Measurements from ENCODE around the gene FREM2. TPM values are rescaled to one million over a fixed set of nuclear protein-coding genes. Genes with fewer than 3 reads are reported as not detected.

FREM2 gene
- total and polyA plus RNA-seq, 2 experiments from 2014 or later: 6.1 to 51.4 TPM

DNA sequence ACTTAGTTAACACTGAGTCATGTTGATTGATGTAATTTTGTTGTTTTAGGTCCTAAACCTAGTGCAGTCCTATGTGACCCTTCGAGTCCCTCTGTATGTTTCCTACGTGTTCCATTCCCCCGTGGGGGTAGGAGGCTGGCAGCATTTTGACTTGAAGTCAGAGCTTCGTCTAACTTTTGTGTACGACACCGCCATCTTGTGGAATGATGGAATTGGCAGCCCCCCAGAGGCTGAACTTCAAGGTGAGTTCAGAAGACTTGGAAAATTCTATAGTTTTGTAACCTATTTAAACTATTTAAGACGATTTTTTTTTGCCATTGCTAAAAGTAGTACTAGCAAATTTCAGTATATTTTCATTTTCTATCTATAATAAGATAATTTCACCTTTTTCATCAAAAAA, 185.8 kb downstream of the FREM2 start:
- Histone ChIP-seq H3K4me1 (ENCODE audit: low read depth) (peaks cover 14% of the 10 kb centered on the region), H3K27ac (no peak overlapping the region), H3K9me3 (ENCODE audit: low read depth) (no peaks in the 10 kb centered on the region), H3K27me3 (no peaks in the 10 kb centered on the region), H3K4me3 (no peak overlapping the region), H3K36me3 (no peaks in the 10 kb centered on the region)
- TF ChIP-seq, protein P1, sequence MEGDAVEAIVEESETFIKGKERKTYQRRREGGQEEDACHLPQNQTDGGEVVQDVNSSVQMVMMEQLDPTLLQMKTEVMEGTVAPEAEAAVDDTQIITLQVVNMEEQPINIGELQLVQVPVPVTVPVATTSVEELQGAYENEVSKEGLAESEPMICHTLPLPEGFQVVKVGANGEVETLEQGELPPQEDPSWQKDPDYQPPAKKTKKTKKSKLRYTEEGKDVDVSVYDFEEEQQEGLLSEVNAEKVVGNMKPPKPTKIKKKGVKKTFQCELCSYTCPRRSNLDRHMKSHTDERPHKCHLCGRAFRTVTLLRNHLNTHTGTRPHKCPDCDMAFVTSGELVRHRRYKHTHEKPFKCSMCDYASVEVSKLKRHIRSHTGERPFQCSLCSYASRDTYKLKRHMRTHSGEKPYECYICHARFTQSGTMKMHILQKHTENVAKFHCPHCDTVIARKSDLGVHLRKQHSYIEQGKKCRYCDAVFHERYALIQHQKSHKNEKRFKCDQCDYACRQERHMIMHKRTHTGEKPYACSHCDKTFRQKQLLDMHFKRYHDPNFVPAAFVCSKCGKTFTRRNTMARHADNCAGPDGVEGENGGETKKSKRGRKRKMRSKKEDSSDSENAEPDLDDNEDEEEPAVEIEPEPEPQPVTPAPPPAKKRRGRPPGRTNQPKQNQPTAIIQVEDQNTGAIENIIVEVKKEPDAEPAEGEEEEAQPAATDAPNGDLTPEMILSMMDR (IDR thresholded peaks at IDR 0.05; ENCODE audit: low read depth, low read length): peak; percentile 67
- DNase-seq (ENCODE audit: low read depth in 1 of 2, low spot score in 1 of 2): peak; percentile 57 to 74

DNA sequence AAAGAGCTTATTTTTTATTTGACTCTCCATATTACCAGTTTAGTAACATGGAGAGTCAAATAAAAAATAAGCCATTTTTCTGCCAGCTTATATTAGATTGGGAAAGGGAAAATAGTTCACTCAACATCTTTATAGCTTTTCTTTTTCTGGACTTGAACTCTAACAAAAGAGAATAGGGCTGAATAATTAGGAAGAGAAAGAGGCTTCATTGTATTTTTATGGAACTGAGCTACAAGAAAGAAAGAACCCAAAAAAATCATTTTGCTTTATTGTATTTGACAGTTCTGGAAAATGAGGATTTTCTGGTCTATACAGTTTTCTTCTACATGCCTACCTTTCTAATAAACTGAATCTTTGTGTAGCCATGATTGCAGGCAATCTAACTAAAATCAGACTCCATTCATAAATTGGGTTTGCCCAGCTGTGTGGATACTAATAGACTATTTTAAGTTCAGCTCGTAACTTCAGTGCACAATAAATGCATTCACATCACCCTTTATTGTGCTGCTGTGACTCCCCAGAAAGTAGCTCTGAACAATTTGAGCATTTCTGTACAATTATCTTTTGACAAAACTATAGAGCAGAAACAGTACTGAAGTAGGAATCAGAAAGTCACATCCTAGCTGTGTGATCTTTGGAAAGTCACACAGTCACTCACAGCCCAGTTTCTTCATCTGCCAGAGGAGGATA, 188.5 kb downstream of the FREM2 start:
- Histone ChIP-seq H3K36me3 (no peaks in the 10 kb centered on the region), H3K4me3 (no peak overlapping the region), H3K27ac (no peak overlapping the region), H3K9me3 (ENCODE audit: low read depth) (no peaks in the 10 kb centered on the region), H3K27me3 (no peaks in the 10 kb centered on the region), H3K4me1 (ENCODE audit: low read depth) (peaks cover 14% of the 10 kb centered on the region)
- no peak for DNase-seq (ENCODE audit: low read depth in 1 of 2, low spot score in 1 of 2)
- TF ChIP-seq, protein P1 (IDR thresholded peaks at IDR 0.05; ENCODE audit: low read depth, low read length): no peak

DNA sequence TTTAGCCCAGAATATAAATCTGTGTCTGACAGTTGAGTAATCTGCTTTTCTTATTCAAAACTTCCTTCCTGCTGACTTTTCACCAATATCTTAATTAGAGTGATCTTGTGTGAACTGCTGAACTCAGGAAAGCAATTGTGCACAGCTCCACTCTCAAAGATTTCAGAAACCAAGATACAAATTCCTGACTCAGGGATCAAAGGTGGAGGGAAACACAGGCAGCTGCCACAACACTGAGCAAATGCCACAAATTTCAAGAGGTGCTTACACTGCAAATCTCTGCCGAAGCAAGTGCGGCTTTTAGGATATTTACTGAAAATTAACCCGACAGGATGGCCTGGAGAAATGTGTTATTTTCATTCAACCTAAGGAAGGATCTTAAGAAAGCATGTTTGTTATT, 192.4 kb downstream of the FREM2 start:
- Histone ChIP-seq H3K36me3 (no peaks in the 10 kb centered on the region), H3K4me1 (ENCODE audit: low read depth) (peaks cover 5% of the 10 kb centered on the region), H3K4me3 (no peak overlapping the region), H3K27me3 (no peaks in the 10 kb centered on the region), H3K9me3 (ENCODE audit: low read depth) (no peaks in the 10 kb centered on the region), H3K27ac (no peak overlapping the region)
- TF ChIP-seq, protein P1 (IDR thresholded peaks at IDR 0.05; ENCODE audit: low read depth, low read length): no peak
- DNase-seq (ENCODE audit: low read depth in 1 of 2, low spot score in 1 of 2): peak in 1 of 2 donors; percentile 2

DNA sequence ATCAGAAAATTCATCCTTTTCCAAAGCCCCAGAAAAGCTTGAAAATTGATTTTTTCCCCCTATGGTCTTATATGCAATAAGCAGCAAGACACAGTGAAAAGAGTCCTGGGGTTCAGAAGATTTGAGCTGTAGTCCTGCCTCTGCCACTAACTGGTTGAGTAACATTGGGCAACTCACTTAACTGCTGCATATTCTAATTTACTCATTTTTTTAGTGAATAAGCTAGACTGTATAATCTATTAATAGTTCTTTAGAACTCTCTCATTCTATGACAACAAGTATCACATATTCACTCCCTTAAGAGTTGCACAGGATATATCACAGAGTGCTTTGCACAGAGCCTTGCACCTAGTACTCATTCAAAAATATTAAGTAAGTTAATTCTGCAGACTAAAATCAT, 192.9 kb downstream of the FREM2 start:
- Histone ChIP-seq H3K9me3 (ENCODE audit: low read depth) (no peaks in the 10 kb centered on the region), H3K36me3 (no peaks in the 10 kb centered on the region), H3K4me3 (no peak overlapping the region), H3K4me1 (ENCODE audit: low read depth) (peaks cover 5% of the 10 kb centered on the region), H3K27ac (no peak overlapping the region), H3K27me3 (no peaks in the 10 kb centered on the region)
- no peak for DNase-seq (ENCODE audit: low read depth in 1 of 2, low spot score in 1 of 2)
- TF ChIP-seq, protein P1 (IDR thresholded peaks at IDR 0.05; ENCODE audit: low read depth, low read length): no peak

DNA sequence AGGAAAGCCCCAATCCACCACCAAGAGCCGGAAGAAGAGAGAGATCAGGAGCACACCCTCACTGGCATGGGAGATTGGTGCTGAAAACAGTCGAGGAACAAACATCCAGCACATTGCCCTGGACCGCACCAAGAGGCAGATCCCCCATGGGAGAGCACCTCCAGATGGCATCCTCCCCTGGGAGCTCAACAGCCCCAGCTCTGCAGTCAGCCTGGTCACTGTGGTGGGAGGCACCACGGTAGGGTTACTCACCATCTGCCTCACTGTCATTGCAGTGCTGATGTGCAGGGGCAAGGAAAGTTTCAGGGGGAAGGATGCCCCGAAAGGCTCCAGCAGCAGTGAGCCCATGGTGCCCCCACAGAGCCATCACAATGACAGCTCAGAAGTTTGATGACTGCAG, 193.5 kb downstream of the FREM2 start:
- Histone ChIP-seq H3K4me1 (ENCODE audit: low read depth) (peaks cover 5% of the 10 kb centered on the region), H3K4me3 (no peak overlapping the region), H3K36me3 (no peaks in the 10 kb centered on the region), H3K27ac (no peak overlapping the region), H3K27me3 (no peaks in the 10 kb centered on the region), H3K9me3 (ENCODE audit: low read depth) (no peaks in the 10 kb centered on the region)
- DNase-seq (ENCODE audit: low read depth in 1 of 2, low spot score in 1 of 2): no peak
- TF ChIP-seq, protein P1 (IDR thresholded peaks at IDR 0.05; ENCODE audit: low read depth, low read length): no peak

All from cardiac muscle cell (in vitro differentiated cells and primary cell).